Keratinocyte (primary cell): Measurements from ENCODE around the gene RIN3.

Experiments
- EZH2 ChIP-seq: IDR thresholded peaks from one replicate; pipeline ENCODE4 v1.6.1; 2012; ENCODE audit warnings: inconsistent platforms, mild to moderate bottlenecking, low read length, moderate library complexity
- TF ChIP-seq, protein P1 (sequence below), 3 experiments: IDR thresholded peaks in 1 of 3; conservative IDR thresholded peaks in 1 of 3; optimal IDR thresholded peaks in 1 of 3; 2 replicates in 2 of 3; 3 replicates in 1 of 3; pipeline versions ENCODE3 to v1.5.1; 2011; ENCODE audit warnings: low read length in 3 of 3, mild to moderate bottlenecking in 3 of 3, moderate library complexity in 2 of 3, control low read depth in 1 of 3, inconsistent platforms in 1 of 3; ENCODE audit not compliant: insufficient read depth in 2 of 3; ENCODE audit errors: extremely low read depth in 1 of 3

DNA sequence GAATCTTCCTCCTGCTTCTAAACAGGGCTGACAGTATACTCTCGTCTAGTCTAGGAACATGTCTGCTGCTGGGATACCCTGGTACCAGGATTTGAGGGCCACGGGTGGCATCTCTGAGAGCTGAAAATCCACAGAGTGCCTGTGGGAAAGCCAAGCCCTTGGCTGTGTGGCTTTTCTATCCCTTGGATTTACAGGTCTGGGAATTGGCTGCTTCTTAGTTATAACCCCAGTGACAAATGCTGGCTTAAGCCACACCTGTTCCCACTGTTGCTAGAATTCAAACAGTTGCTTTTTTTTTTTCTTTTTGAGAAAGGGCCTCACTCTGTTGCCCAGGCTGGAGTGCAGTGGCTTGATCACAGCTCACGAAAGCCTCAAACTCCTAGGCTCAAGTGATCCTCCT is 14.3 kb upstream of the RIN3 start:
- TF ChIP-seq, protein P1, sequence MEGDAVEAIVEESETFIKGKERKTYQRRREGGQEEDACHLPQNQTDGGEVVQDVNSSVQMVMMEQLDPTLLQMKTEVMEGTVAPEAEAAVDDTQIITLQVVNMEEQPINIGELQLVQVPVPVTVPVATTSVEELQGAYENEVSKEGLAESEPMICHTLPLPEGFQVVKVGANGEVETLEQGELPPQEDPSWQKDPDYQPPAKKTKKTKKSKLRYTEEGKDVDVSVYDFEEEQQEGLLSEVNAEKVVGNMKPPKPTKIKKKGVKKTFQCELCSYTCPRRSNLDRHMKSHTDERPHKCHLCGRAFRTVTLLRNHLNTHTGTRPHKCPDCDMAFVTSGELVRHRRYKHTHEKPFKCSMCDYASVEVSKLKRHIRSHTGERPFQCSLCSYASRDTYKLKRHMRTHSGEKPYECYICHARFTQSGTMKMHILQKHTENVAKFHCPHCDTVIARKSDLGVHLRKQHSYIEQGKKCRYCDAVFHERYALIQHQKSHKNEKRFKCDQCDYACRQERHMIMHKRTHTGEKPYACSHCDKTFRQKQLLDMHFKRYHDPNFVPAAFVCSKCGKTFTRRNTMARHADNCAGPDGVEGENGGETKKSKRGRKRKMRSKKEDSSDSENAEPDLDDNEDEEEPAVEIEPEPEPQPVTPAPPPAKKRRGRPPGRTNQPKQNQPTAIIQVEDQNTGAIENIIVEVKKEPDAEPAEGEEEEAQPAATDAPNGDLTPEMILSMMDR (optimal IDR thresholded peaks at IDR 0.05 in 1 of 3, IDR thresholded peaks at IDR 0.05 in 1 of 3, conservative IDR thresholded peaks at IDR 0.05 in 1 of 3; ENCODE audit: extremely low read depth in 1 of 3, insufficient read depth in 2 of 3, low read length in 3 of 3) = no peak
- no peak for TF ChIP-seq EZH2
